GM12878 (cell line): Measurements from ENCODE around the gene TGFBR1. TPM values are rescaled to one million over a fixed set of nuclear protein-coding genes. Genes with fewer than 3 reads are reported as not detected.

Source experiments
- ATAC-seq: fragments of 200-7000 bp; cut with Tn5 transposase; 3 replicates; pipeline ENCODE4 v1.9.1; 2020; ENCODE audit warnings: mild to moderate bottlenecking, moderate library complexity
- BruUV-seq: library from RNA; stranded (reverse); fragments of 400-500 nt; replicated peaks from 2 replicates; lab custom pipeline; 2021; lab: Mats Ljungman, UMichigan
- CTCF ChIA-PET: fragments of 300-600 bp; sonication (Branson Sonifier 250); formaldehyde crosslinking; extraction: SDS; loops from one replicate; lab custom pipeline; 2021; ENCODE audit warnings: inconsistent platforms; lab: Yijun Ruan, JAX
- POLR2A ChIA-PET: fragments of 350-600 bp; formaldehyde crosslinking; extraction: SDS; loops from one replicate; lab custom pipeline; 2021; ENCODE audit warnings: inconsistent platforms; lab: Charles Lee
- RAD21 ChIA-PET: fragments of 300-600 bp; sonication (Branson Sonifier 250); formaldehyde crosslinking; loops from one replicate; lab custom pipeline; 2023; ENCODE audit warnings: antibody characterized with exemption; ENCODE audit not compliant: unreplicated experiment; lab: Charles Lee
- SMC1A ChIA-PET: fragments of 300-600 bp; sonication (Branson Sonifier 250); formaldehyde crosslinking; loops from one replicate; lab custom pipeline; 2023; ENCODE audit not compliant: unreplicated experiment, uncharacterized antibody; lab: Charles Lee
- DNase-seq: peaks from one replicate; pipeline ENCODE4 v3.0.0-alpha.2; 2011; ENCODE audit warnings: low read depth, low spot score
- FAIRE-seq: peaks from 3 replicates; lab custom pipeline; 2011; peaks lifted over from hg19 to GRCh38; lab: Jason Lieb, UNC
- H2AFZ ChIP-seq: 2 replicates; pipeline ENCODE4 v1.6.0; 2011; ENCODE audit warnings: low read depth, low read length, control low read depth; ENCODE audit not compliant: control insufficient read depth
- H3K27ac ChIP-seq: 2 replicates; pipeline ENCODE4 v1.5.1; 2011; ENCODE audit warnings: control low read depth; ENCODE audit not compliant: control insufficient read depth, insufficient read depth
- H3K27me3 ChIP-seq, 2 experiments: replicated peaks in 1 of 2; 2 replicates each; pipeline versions ENCODE4 v1.6.0 to v1.6.1; 2011; ENCODE audit warnings: low read length in 1 of 2; ENCODE audit not compliant: control insufficient read depth in 2 of 2, insufficient read depth in 2 of 2
- H3K36me3 ChIP-seq, 2 experiments: 2 replicates each; pipeline ENCODE4 v1.5.1; 2011; ENCODE audit warnings: low read length in 1 of 2; ENCODE audit not compliant: control insufficient read depth in 2 of 2, insufficient read depth in 2 of 2
- H3K4me1 ChIP-seq: 2 replicates; pipeline ENCODE4 v1.6.1; 2011; ENCODE audit warnings: mild to moderate bottlenecking, low read length, moderate library complexity, mixed read lengths; ENCODE audit not compliant: control insufficient read depth, insufficient read depth
- H3K4me2 ChIP-seq: 2 replicates; pipeline ENCODE4 v1.6.0; 2011; ENCODE audit warnings: control low read depth; ENCODE audit not compliant: control insufficient read depth, insufficient read depth
- H3K4me3 ChIP-seq: fragments of 200-600 bp; sonication (generic); 2 replicates; pipeline ENCODE4 v1.5.1; 2016
- H3K79me2 ChIP-seq: 2 replicates; pipeline ENCODE4 v1.6.0; 2011; ENCODE audit warnings: low read length; ENCODE audit not compliant: control insufficient read depth, insufficient read depth
- H3K9ac ChIP-seq: 2 replicates; pipeline ENCODE4 v1.8.0; 2011; ENCODE audit warnings: low read length, control low read depth, mixed read lengths; ENCODE audit not compliant: control insufficient read depth, insufficient read depth
- H3K9me3 ChIP-seq: replicated peaks from 3 replicates; pipeline ENCODE4 v1.5.1; 2011; ENCODE audit warnings: mild to moderate bottlenecking, low read length; ENCODE audit not compliant: control insufficient read depth, insufficient read depth
- H4K20me1 ChIP-seq: 2 replicates; pipeline ENCODE4 v1.6.0; 2011; ENCODE audit not compliant: control insufficient read depth, insufficient read depth
- CBFB ChIP-seq: IDR thresholded peaks from 2 replicates; pipeline ENCODE4 v1.6.1; 2016; ENCODE audit warnings: antibody characterized with exemption, low read depth
- CEBPB ChIP-seq, 2 experiments: fragments of 150-350 bp in 1 of 2; IDR thresholded peaks; 2 replicates each; pipeline ENCODE4 v1.6.1; 2012 to 2014; ENCODE audit warnings: low read depth in 2 of 2, low read length in 2 of 2, borderline replicate concordance in 1 of 2, inconsistent platforms in 1 of 2
- CHD4 ChIP-seq: fragments of 200-600 bp; sonication (generic); IDR thresholded peaks from 2 replicates; pipeline ENCODE4 v1.6.1; 2016; ENCODE audit warnings: mild to moderate bottlenecking
- CREM ChIP-seq: IDR thresholded peaks from 2 replicates; pipeline ENCODE4 v1.6.1; 2014; ENCODE audit warnings: antibody characterized with exemption, low read depth
- E2F4 ChIP-seq: IDR thresholded peaks from 2 replicates; pipeline ENCODE4 v1.6.1; 2012; ENCODE audit warnings: low read depth, low read length, improper control_type of control experiment
- EED ChIP-seq: sonication (generic); IDR thresholded peaks from 2 replicates; pipeline ENCODE4 v1.6.1; 2016; ENCODE audit warnings: antibody characterized with exemption, low read depth
- ESRRA ChIP-seq: IDR thresholded peaks from 2 replicates; pipeline ENCODE4 v1.6.1; 2012; ENCODE audit warnings: mild to moderate bottlenecking, low read length, improper control_type of control experiment
- FOXK2 ChIP-seq: fragments of 450-650 bp; IDR thresholded peaks from 2 replicates; pipeline ENCODE4 v1.6.1; 2017; ENCODE audit warnings: mild to moderate bottlenecking, moderate library complexity
- HDAC2 ChIP-seq: fragments of 200-600 bp; sonication (generic); IDR thresholded peaks from 2 replicates; pipeline ENCODE4 v1.6.1; 2017
- MYB ChIP-seq: fragments of 150-350 bp; IDR thresholded peaks from 2 replicates; pipeline ENCODE4 v1.6.1; 2014; ENCODE audit warnings: mild to moderate bottlenecking, low read depth, low read length, borderline replicate concordance
- NFYB ChIP-seq: IDR thresholded peaks from 2 replicates; pipeline ENCODE4 v1.6.1; 2011; ENCODE audit warnings: low read depth, mild to moderate bottlenecking, low read length, improper control_type of control experiment, moderate library complexity; ENCODE audit not compliant: insufficient read depth
- NR2C1 ChIP-seq: fragments of 450-650 bp; IDR thresholded peaks from 2 replicates; pipeline ENCODE4 v1.6.1; 2017; ENCODE audit warnings: antibody characterized with exemption, mild to moderate bottlenecking, moderate library complexity
- PAX5 ChIP-seq: IDR thresholded peaks from 2 replicates; pipeline ENCODE4 v1.6.1; 2011; ENCODE audit warnings: low read depth, low read length, borderline replicate concordance
- RCOR1 ChIP-seq: conservative IDR thresholded peaks from 2 replicates; pipeline ENCODE4 v1.6.1; 2012; ENCODE audit warnings: low read depth, low read length, improper control_type of control experiment
- RFX5 ChIP-seq: IDR thresholded peaks from 2 replicates; pipeline ENCODE4 v1.6.1; 2011; ENCODE audit warnings: low read depth, low read length, improper control_type of control experiment
- SREBF2 ChIP-seq: IDR thresholded peaks from 2 replicates; pipeline ENCODE4 v1.6.1; 2012; ENCODE audit warnings: mild to moderate bottlenecking, low read length
- STAT1 ChIP-seq: fragments of 450-650 bp; conservative IDR thresholded peaks from 2 replicates; pipeline ENCODE4 v1.6.1; 2014; ENCODE audit warnings: antibody characterized with exemption, mild to moderate bottlenecking
- ZNF24 ChIP-seq: fragments of 450-650 bp; IDR thresholded peaks from 2 replicates; pipeline ENCODE4 v1.6.1; 2017; ENCODE audit warnings: antibody characterized with exemption, mild to moderate bottlenecking
- WGBS: methylation state at CpG from one replicate; pipeline ENCODE4 v1.1.6; 2016; ENCODE audit warnings: low lambda C conversion rate; ENCODE audit not compliant: insufficient replicate concordance, insufficient coverage; ENCODE audit errors: missing lambda C conversion rate; 5-methylcytosine and 5-hydroxymethylcytosine counted together
- in situ Hi-C: fragments of 300-500 bp; cut with MboI; formaldehyde crosslinking; loops from 9 replicates; pipeline ENCODE4 v1.14.3; 2018; ENCODE audit warnings: mixed read lengths
- intact Hi-C: fragments of 100-400 bp; cut with micrococcal nuclease; formaldehyde crosslinking; loops from one replicate; pipeline ENCODE4 v1.14.2; 2022; ENCODE audit not compliant: unreplicated experiment
- polyA plus RNA-seq, 11 experiments: library from polyadenylated mRNA; depleted of rRNA in 4 of 11; unstranded in 6 of 11; stranded (reverse) in 5 of 11; fragments of >200 nt; fragmentation: Nextera tagmentation in 4 of 11; fragmentation: Illumina TruSeq in 1 of 11; extraction: Ambion mirVana in 4 of 11; extraction: Trizol in 1 of 11; gene quantifications; 1 replicate in 1 of 11; 2 replicates in 10 of 11; pipeline versions ENCODE4 v1.2.1 to v1.2.3, GENCODE V29; 2011 to 2016; ENCODE audit warnings: inconsistent platforms in 2 of 11, missing spikeins in 2 of 11, low read depth in 1 of 11
- total RNA-seq, 4 experiments: library from RNA; depleted of rRNA in 3 of 4; stranded (reverse); fragments of >200 nt in 3 of 4; fragmentation: Illumina TruSeq in 1 of 4; extraction: Trizol in 1 of 4; gene quantifications; 2 replicates each; pipeline versions ENCODE4 v1.2.1 to v1.2.3, GENCODE V29; 2013 to 2021

Gene TGFBR1
- total and polyA plus RNA-seq, 10 of the 15 experiments (the other 5 are each of a cell fraction or from before 2014, with no cell fraction given) = 2.9 to 27.2 (median 16.6) TPM

- WGBS = 44% methylated on average over 1 of the region's 1 CpG
- no peak overlapping the region for H3K27ac ChIP-seq
- no peak overlapping the region for H3K4me2 ChIP-seq
- ChIA-PET POLR2A (no interaction called here), CTCF (interaction anchor here (1.2 kb wide), 1 partner anchor 32 kb away, joined by 3 read pairs; no protein-coding TSS in a partner anchor)
- ATAC-seq (no peak), FAIRE-seq (no peak)
- no peaks in the 10 kb centered on the region for H4K20me1 ChIP-seq
- no peaks in the 10 kb centered on the region for H3K36me3 ChIP-seq
- in situ Hi-C loops = no loop called here
- intact Hi-C loops = no loop called here
- H3K79me2 ChIP-seq = no peaks in the 10 kb centered on the region
- TF ChIP-seq E2F4 = no peak
- no peak for TF ChIP-seq ZNF24
- TF ChIP-seq HDAC2 = no peak
- no peak for TF ChIP-seq CBFB
- TF ChIP-seq RFX5 = no peak
- TF ChIP-seq PAX5 = no peak
- no peak for TF ChIP-seq CREM
- no peak for TF ChIP-seq SREBF2
- TF ChIP-seq RCOR1 = no peak
- TF ChIP-seq NR2C1 = no peak
- no peak for TF ChIP-seq MYB
- no peak for TF ChIP-seq EED
- no peak for TF ChIP-seq CEBPB (IDR thresholded peaks at IDR 0.05; ENCODE audit: borderline replicate concordance in 1 of 2, low read depth in 2 of 2, low read length in 2 of 2)
- TF ChIP-seq FOXK2 = no peak
- TF ChIP-seq STAT1 = no peak
- TF ChIP-seq ESRRA = no peak
- no peak for TF ChIP-seq NFYB
- no peak for TF ChIP-seq CHD4
- TF ChIP-seq, all 136 proteins: peak for 0
- Histone ChIP-seq H3K4me1 (peaks cover 23% of the 10 kb centered on the region), H2AFZ (no peak overlapping the region), H3K27me3 (no peaks in the 10 kb centered on the region), H3K9me3 (no peaks in the 10 kb centered on the region; the same call in 2 of the 3 replicates), H3K4me3 (no peak overlapping the region), H3K9ac (no peak overlapping the region)
- no peak for DNase-seq
- ChIA-PET SMC1A (interaction anchor here (1.4 kb wide), 1 partner anchor 40 kb away, joined by 3 read pairs; no protein-coding TSS in a partner anchor), RAD21 (no interaction called here)
- no TSS peak for BruUV-seq
These were observed 42.4 kb upstream of the TGFBR1 start for GRCh38 chr9:99062549-99062948.
